ENCODE measurements around the gene SORCS2.

- TF ChIP-seq RAD21 (conservative IDR thresholded peaks at IDR 0.05) (no peak), REST (IDR thresholded peaks at IDR 0.05; ENCODE audit: borderline replicate concordance) (no peak), EZH2 (IDR thresholded peaks at IDR 0.05; ENCODE audit: borderline replicate concordance, insufficient read depth, low read length, poor library complexity, severe bottlenecking) (no peak), CTCF (IDR thresholded peaks at IDR 0.05; ENCODE audit: poor library complexity, severe bottlenecking) (no peak)
These were observed 64.9 kb downstream of the SORCS2 start for GRCh38 chr4:7256984-7257810.

All from neural cell (in vitro differentiated cells).